T-cell (primary cell): ENCODE results near the gene MCM7. TPM values are rescaled to one million over a fixed set of nuclear protein-coding genes. Genes with fewer than 3 reads are reported as not detected.

Source experiments
- ATAC-seq, 4 experiments: fragments of 200-7000 bp in 3 of 4; fragments of 150-1000 bp in 1 of 4; cut with Tn5 transposase; replicated peaks in 1 of 4; 1 replicate in 3 of 4; 2 replicates in 1 of 4; pipeline ENCODE4 v1.10.0; 2021; ENCODE audit warnings: moderate library complexity in 3 of 4, mild to moderate bottlenecking in 2 of 4, moderate number of reproducible peaks in 1 of 4
- CTCF ChIA-PET, 2 donors: fragments of 300-600 bp; sonication (Branson Sonifier 250); formaldehyde crosslinking; loops; one replicate each; lab custom pipeline; 2022; ENCODE audit warnings: antibody characterized with exemption in 2 of 2; lab: Charles Lee
- POLR2A ChIA-PET, 2 donors: fragments of 300-600 bp; sonication (Branson Sonifier 250); formaldehyde crosslinking; loops; one replicate each; lab custom pipeline; 2022; ENCODE audit warnings: antibody characterized with exemption in 2 of 2; lab: Charles Lee
- DNase-seq, 35 experiments: peaks; one replicate each; pipeline versions ENCODE4 v3.0.0 to v3.0.0-alpha.2; 2013 to 2023
- H3K27ac ChIP-seq: one replicate; pipeline ENCODE4 v1.5.1; 2013; ENCODE audit warnings: low read length
- H3K27me3 ChIP-seq, 2 experiments: replicated peaks in 1 of 2; 1 replicate in 1 of 2; 2 replicates in 1 of 2; pipeline versions ENCODE4 v1.6.1 to v1.7.0; 2013; ENCODE audit warnings: low read length in 1 of 2, mixed read lengths in 1 of 2; ENCODE audit not compliant: control insufficient read depth in 2 of 2, insufficient read depth in 2 of 2; ENCODE audit errors: extremely low read depth in 1 of 2
- H3K36me3 ChIP-seq, 2 donors: 1 replicate in 1 of 2; 2 replicates in 1 of 2; pipeline versions ENCODE4 v1.6.1 to v1.7.0; 2013; ENCODE audit warnings: low read length in 1 of 2; ENCODE audit not compliant: control insufficient read depth in 2 of 2, insufficient read depth in 1 of 2; ENCODE audit errors: extremely low read depth in 1 of 2
- H3K4me1 ChIP-seq, 2 experiments: 1 replicate in 1 of 2; 2 replicates in 1 of 2; pipeline versions ENCODE4 v1.6.1 to v1.7.0; 2013; ENCODE audit warnings: low read length in 2 of 2, mixed read lengths in 1 of 2; ENCODE audit not compliant: insufficient read depth in 2 of 2, control insufficient read depth in 1 of 2; ENCODE audit errors: extremely low read depth in 1 of 2
- H3K4me3 ChIP-seq, 2 donors: 1 replicate in 1 of 2; 2 replicates in 1 of 2; pipeline versions ENCODE4 v1.5.1 to v1.7.0; 2013; ENCODE audit warnings: mild to moderate bottlenecking in 2 of 2, low read length in 1 of 2, moderate library complexity in 1 of 2; ENCODE audit not compliant: control insufficient read depth in 1 of 2; ENCODE audit errors: extremely low read depth in 1 of 2
- H3K9me3 ChIP-seq: 2 replicates; pipeline ENCODE4 v1.7.0; 2013
- H3K27ac Mint-ChIP-seq, 2 donors: one replicate each; pipeline ENCODE4 v1.8.0; 2020 to 2021; ENCODE audit warnings: mild to moderate bottlenecking in 2 of 2, mixed read lengths in 2 of 2
- H3K27me3 Mint-ChIP-seq, 2 donors: one replicate each; pipeline ENCODE4 v1.8.0; 2021 to 2022; ENCODE audit warnings: mixed read lengths in 2 of 2
- H3K36me3 Mint-ChIP-seq: one replicate; pipeline ENCODE4 v1.8.0; 2021; ENCODE audit warnings: mixed read lengths
- H3K4me1 Mint-ChIP-seq, 3 donors: one replicate each; pipeline ENCODE4 v1.8.0; 2020 to 2022; ENCODE audit warnings: mixed read lengths in 3 of 3, mild to moderate bottlenecking in 1 of 3
- H3K4me3 Mint-ChIP-seq, 3 donors: one replicate each; pipeline ENCODE4 v1.8.0; 2020 to 2022; ENCODE audit warnings: mild to moderate bottlenecking in 3 of 3, mixed read lengths in 3 of 3, moderate library complexity in 3 of 3
- H3K9me3 Mint-ChIP-seq, 3 donors: one replicate each; pipeline ENCODE4 v1.8.0; 2020 to 2022; ENCODE audit warnings: mixed read lengths in 3 of 3
- WGBS: methylation state at CpG from one replicate; pipeline ENCODE4 v1.1.5; 2013; ENCODE audit warnings: missing lambda C conversion rate; ENCODE audit not compliant: insufficient coverage; 5-methylcytosine and 5-hydroxymethylcytosine counted together
- total RNA-seq, 35 experiments: library from RNA in 6 of 35; stranded (reverse) in 6 of 35; fragments of 120-200 nt in 1 of 35; gene quantifications; one replicate each; pipeline versions ENCODE4 v1.2.1 to v1.2.4 and lab custom pipeline; 2013 to 2026

Gene MCM7
- total RNA-seq, 5 donors from 2014 or later (not counting 1 experiment from before 2014, with no cell fraction given) = 95.2 to 181 (median 164) TPM

- Histone ChIP-seq H3K4me1 (peaks cover 9 to 38% of the 10 kb centered on the region in 2 experiments), H3K27me3 (no peaks in the 10 kb centered on the region), H3K27ac (peak overlapping the region; percentile 98), H3K36me3 (peaks cover 0 to 13% of the 10 kb centered on the region in 2 donors), H3K9me3 (no peaks in the 10 kb centered on the region), H3K4me3 (peak overlapping the region; percentile 92 to 98)
- ChIA-PET POLR2A (interaction anchor here (0.6 to 1.2 kb wide), 4 partner anchors 19 to 81 kb away, joined by 3 to 4 read pairs (median 4); partner anchors contain the start of genes AP4M1 (in 1 of the 2) and MCM7 (in 1 of the 2)), CTCF (interaction anchor here (0.6 to 1.8 kb wide), 10 partner anchors 9 to 1074 kb away, joined by 3 to 9 read pairs (median 3); partner anchors contain the start of genes AP4M1 (in 1 of the 2), MCM7 (in 1 of the 2) and TRIM4 (in 1 of the 2))
- DNase-seq = peak; percentile 53 to 81 (median 66)
- Mint-ChIP-seq H3K27me3 (no peaks in the 10 kb centered on the region), H3K36me3 (peaks cover 12% of the 10 kb centered on the region), H3K4me1 (peaks cover 35 to 46% (median 38%) of the 10 kb centered on the region in 3 donors), H3K9me3 (no peaks in the 10 kb centered on the region), H3K27ac (peak overlapping the region; percentile 99), H3K4me3 (peak overlapping the region; percentile 86 to 98 (median 96))
- WGBS = 8% methylated on average over 9 of the region's 19 CpGs
- peak; percentile 69 to 72 (median 70) for ATAC-seq
Measured at GRCh38 chr7:100119970-100120732, 19.0 kb upstream of the MCM7 start.

- Histone ChIP-seq H3K36me3 (peaks cover 0 to 12% of the 10 kb centered on the region in 2 donors), H3K27me3 (no peaks in the 10 kb centered on the region), H3K4me3 (peak within 1 kb of the TSS; percentile 92 to 98), H3K4me1 (peaks cover 9 to 29% of the 10 kb centered on the region in 2 experiments), H3K9me3 (no peaks in the 10 kb centered on the region), H3K27ac (peak within 1 kb of the TSS; percentile 98)
- ChIA-PET POLR2A (interaction anchor here in 1 of 2 donors (1.2 kb wide), 1 partner anchor 18 kb away, joined by 4 read pairs; the partner anchor contains the start of genes AP4M1 and MCM7), CTCF (interaction anchor here in 1 of 2 donors (0.6 to 1.8 kb wide), 8 partner anchors 12 to 1075 kb away, joined by 3 to 9 read pairs (median 4); partner anchors contain the start of genes AP4M1, MCM7 and TRIM4)
- peak; percentile 86 to 97 (median 93) for DNase-seq
- Mint-ChIP-seq H3K9me3 (no peaks in the 10 kb centered on the region), H3K4me1 (peaks cover 29 to 37% (median 29%) of the 10 kb centered on the region in 3 donors), H3K27me3 (no peaks in the 10 kb centered on the region), H3K27ac (peak within 1 kb of the TSS; percentile 99), H3K36me3 (peaks cover 8% of the 10 kb centered on the region), H3K4me3 (peak within 1 kb of the TSS; percentile 86 to 98 (median 96))
- peak; percentile 72 to 79 (median 77) for ATAC-seq
- WGBS = 0% methylated on average over 35 of the region's 49 CpGs
Measured at GRCh38 chr7:100119072-100119969, 18.1 kb upstream of the MCM7 start, which contains the start of the genes CNPY4 and TAF6. Gene CNPY4 (plus strand): TSS chr7:100119634. CDS start chr7:100119745, 111 bp downstream. Gene TAF6 (minus strand): TSS chr7:100119358. CDS start chr7:100114209, 5,149 bp downstream.

- Histone ChIP-seq H3K36me3 (peaks cover 0 to 14% of the 10 kb centered on the region in 2 donors), H3K4me3 (peak overlapping the region; percentile 92 to 98), H3K4me1 (peaks cover 9 to 28% of the 10 kb centered on the region in 2 experiments), H3K27ac (peak overlapping the region; percentile 98), H3K9me3 (no peaks in the 10 kb centered on the region), H3K27me3 (no peaks in the 10 kb centered on the region)
- CTCF ChIA-PET = no interaction called here
- peak overlapping the region; percentile 86 to 98 (median 96) for H3K4me3 Mint-ChIP-seq
- H3K27me3 Mint-ChIP-seq = no peaks in the 10 kb centered on the region
- DNase-seq = no peak
- POLR2A ChIA-PET = no interaction called here
- peaks cover 26 to 34% (median 27%) of the 10 kb centered on the region in 3 donors for H3K4me1 Mint-ChIP-seq
- H3K27ac Mint-ChIP-seq = peak overlapping the region; percentile 99
- 27% methylated on average over 13 of the region's 18 CpGs for WGBS
- no peaks in the 10 kb centered on the region for H3K9me3 Mint-ChIP-seq
- no peak for ATAC-seq
- H3K36me3 Mint-ChIP-seq = peaks cover 6% of the 10 kb centered on the region
Measured at GRCh38 chr7:100118388-100119071, 17.3 kb upstream of the MCM7 start.

- no peak overlapping the region for H3K27ac ChIP-seq
- Mint-ChIP-seq H3K27ac (no peak overlapping the region), H3K4me1 (peaks cover 14 to 19% (median 19%) of the 10 kb centered on the region in 3 donors), H3K27me3 (no peaks in the 10 kb centered on the region), H3K36me3 (peaks cover 15% of the 10 kb centered on the region), H3K9me3 (no peaks in the 10 kb centered on the region), H3K4me3 (no peak overlapping the region)
- no peaks in the 10 kb centered on the region for H3K9me3 ChIP-seq
- H3K4me3 ChIP-seq = no peak overlapping the region
- ChIA-PET POLR2A (no interaction called here), CTCF (interaction anchor here in 1 of 2 donors (0.8 kb wide), 1 partner anchor 32 kb away, joined by 4 read pairs; no protein-coding TSS in a partner anchor)
- DNase-seq = no peak
- H3K36me3 ChIP-seq = peaks cover 3 to 36% of the 10 kb centered on the region in 2 donors
- WGBS = 90% methylated on average over 5 of the region's 7 CpGs
- no peaks in the 10 kb centered on the region for H3K27me3 ChIP-seq
- ATAC-seq = no peak
- H3K4me1 ChIP-seq = peaks cover 5 to 14% of the 10 kb centered on the region in 2 experiments
Measured at GRCh38 chr7:100115026-100115425, 13.8 kb upstream of the MCM7 start.

- Mint-ChIP-seq H3K27me3 (no peaks in the 10 kb centered on the region), H3K36me3 (peaks cover 33% of the 10 kb centered on the region), H3K4me3 (no peak overlapping the region), H3K27ac (no peak overlapping the region), H3K4me1 (peaks cover 0 to 8% (median 2%) of the 10 kb centered on the region in 3 donors), H3K9me3 (no peaks in the 10 kb centered on the region)
- POLR2A ChIA-PET = no interaction called here
- no peak overlapping the region for H3K4me3 ChIP-seq
- WGBS = 100% methylated on average over 3 of the region's 13 CpGs
- no peaks in the 10 kb centered on the region for H3K4me1 ChIP-seq
- CTCF ChIA-PET = interaction anchor here in 1 of 2 donors (0.6 kb wide), 2 partner anchors 13 to 175 kb away, joined by 3 to 5 read pairs; no protein-coding TSS in a partner anchor
- peaks cover 18 to 61% of the 10 kb centered on the region in 2 donors for H3K36me3 ChIP-seq
- ATAC-seq = no peak
- no peaks in the 10 kb centered on the region for H3K27me3 ChIP-seq
- DNase-seq = no peak
- H3K27ac ChIP-seq = no peak overlapping the region
- no peaks in the 10 kb centered on the region for H3K9me3 ChIP-seq
Measured at GRCh38 chr7:100111914-100112313, 10.7 kb upstream of the MCM7 start.
